Head of caudate nucleus (tissue), 42 donors: Measurements from ENCODE around the gene DNASE1L2.

ENCODE experiments used
- DNase-seq, 42 donors: peaks; one replicate each; pipeline versions ENCODE4 v3.0.0 to v3.0.0-alpha.2; 2020 to 2021; ENCODE audit warnings: mixed read lengths in 7 of 42
- intact Hi-C: fragments of 100-400 bp; cut with DNase I; formaldehyde crosslinking; loops from one replicate; pipeline ENCODE4 v1.15.0; 2022

The DNASE1L2 gene

DNA sequence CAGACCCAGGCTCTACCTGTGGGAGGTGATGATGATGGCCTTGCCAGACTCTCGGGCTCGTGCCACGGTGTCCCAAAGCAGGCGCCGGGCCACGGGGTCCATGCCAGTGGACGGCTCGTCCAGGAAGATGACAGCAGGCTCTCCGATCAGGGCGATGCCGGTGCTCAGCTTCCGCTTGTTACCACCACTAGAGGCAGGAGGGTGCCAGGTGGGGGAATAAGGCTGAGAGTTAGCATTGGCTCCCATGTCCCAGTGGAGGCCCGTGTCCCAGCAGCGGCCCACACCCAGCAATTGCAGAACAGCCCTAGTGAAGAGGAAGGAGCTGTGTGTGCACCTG lies 42.0 kb downstream of the DNASE1L2 start:
- intact Hi-C loops = no loop called here
- no peak for DNase-seq

DNA sequence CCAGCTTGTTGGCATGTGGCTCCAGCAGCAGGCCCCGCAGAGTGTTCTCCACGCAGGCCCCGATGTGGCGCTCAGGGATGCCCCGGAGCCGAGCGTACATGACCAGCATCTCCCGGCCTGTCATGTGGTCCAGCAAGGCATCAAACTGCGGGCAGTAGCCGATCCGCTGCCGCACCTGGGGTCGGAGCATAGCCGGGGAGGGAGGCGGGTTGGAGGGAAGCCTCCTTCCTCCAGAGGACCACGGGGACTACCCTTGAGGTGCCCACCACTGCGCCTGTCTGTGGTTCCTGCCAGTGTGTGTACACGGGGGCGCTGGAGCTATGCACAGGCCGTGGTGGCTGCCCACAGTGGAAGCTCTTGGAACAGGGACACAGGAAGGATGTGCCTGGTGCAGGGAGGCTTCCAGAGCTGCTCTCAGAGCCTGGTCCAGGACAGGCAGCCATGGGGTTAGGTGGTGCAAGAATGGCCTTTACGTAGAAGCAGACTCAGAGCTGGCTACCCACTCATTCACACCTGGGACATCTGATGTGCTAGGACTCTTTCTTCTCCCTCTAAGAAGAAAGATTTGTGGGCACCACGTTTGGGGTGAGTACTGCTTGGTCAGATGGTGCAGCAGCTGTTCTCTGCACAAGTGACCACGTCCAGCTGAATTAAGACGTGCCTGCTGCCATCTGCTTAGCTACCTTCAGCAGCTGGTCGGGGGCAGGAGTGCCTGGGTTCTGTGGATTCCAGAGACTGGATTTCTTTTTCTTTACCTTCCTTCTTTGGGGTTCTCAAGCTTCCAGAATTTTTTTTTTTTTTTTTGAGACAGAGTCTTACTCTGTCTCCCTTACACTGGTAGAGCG lies 42.9 kb downstream of the DNASE1L2 start:
- DNase-seq = no peak
- intact Hi-C loops = no loop called here

- intact Hi-C loops = no loop called here
- no peak for DNase-seq
These were observed 44.2 kb downstream of the DNASE1L2 start for GRCh38 chr16:2280461-2280860.

DNA sequence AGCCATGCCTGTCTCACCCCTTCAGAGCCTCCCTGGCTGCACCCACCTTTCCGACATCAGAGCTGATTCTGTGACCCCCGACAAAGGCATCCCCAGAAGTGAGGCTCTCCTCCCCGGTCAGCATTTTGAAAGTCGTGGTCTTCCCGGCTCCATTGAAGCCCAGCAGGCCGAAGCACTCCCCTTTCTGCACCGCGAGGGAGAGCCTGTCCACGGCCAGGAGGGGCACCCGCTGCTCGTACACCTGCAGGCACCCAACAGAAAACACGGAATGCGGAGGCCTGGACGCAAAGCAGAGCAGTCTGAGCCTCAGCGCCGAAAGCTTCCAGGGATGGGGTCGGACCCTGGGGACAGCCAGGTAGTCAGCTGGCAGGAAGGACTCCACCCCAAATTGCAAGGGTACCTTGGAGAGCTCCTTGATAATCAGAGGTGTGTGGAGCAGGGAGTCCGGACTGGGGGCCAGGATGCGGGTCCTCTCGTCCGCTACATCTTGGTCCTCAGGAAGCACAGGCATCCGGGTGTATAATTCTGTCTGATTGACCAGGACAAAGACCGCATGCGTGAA lies 44.8 kb downstream of the DNASE1L2 start:
- intact Hi-C loops = no loop called here
- DNase-seq = no peak

DNA sequence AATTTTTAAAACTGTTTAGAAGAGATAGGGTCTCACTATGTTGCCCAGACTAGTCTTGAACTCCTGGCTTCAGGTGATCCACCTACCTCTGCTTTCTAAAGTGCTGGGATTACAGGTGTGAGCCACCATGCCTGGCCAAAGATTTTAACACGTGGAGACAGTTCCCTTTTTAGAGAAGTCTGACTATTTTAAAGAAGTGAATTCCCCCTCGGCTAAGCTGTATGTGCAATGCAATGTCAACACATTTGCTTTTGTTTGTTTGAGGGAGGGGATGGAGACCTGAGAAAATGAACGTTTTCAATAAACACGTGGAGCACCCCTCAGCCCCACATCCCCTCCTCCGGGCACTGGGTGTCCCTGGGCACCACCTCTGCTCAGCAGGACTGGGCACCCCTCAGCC lies 46.0 kb downstream of the DNASE1L2 start:
- DNase-seq = no peak
- intact Hi-C loops = no loop called here

GRCh38 chr16:2282866-2283555 lies 46.8 kb downstream of the DNASE1L2 start:
- no peak for DNase-seq
- intact Hi-C loops = no loop called here

- no peak for DNase-seq
- intact Hi-C loops = no loop called here
These were observed 47.9 kb downstream of the DNASE1L2 start for GRCh38 chr16:2284001-2284770.

DNA sequence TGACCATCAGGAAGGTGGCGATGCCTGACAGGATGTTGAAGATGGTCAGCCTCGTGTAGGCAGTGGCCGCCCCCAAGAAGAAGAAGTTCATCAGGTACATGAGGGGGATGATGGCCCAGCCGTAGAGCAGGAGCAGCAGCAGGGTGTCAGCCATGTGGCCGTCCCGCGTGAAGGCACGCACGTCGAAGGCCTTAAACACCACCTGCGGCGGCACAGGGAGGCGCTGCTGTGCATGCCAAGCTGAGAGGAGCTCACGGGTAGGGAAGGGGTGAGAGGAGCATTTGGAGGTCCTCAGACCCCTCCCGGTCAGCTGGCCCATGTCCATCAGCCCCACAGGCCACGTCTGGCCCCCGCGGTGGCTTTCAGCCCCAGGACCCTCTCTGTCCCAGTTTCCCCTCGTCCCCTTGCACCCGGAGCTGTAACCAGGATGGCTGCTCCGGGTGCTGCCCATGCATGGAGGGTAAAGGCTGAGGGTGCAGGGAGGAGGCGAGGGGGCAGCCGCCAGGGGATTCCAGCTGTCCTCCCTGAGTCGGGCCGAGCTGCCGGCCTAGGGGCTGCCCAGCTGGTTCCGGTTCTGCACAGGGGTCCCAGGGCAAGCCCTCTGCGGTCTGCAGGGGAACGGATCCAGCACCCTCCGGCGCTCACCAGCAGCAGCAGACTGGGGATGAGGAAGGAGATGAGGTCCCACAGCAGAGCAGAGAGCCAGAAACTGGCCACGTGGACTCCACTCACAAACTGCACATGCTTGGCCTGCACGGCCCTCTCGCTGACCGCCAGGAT lies 48.7 kb downstream of the DNASE1L2 start:
- DNase-seq = no peak

DNA sequence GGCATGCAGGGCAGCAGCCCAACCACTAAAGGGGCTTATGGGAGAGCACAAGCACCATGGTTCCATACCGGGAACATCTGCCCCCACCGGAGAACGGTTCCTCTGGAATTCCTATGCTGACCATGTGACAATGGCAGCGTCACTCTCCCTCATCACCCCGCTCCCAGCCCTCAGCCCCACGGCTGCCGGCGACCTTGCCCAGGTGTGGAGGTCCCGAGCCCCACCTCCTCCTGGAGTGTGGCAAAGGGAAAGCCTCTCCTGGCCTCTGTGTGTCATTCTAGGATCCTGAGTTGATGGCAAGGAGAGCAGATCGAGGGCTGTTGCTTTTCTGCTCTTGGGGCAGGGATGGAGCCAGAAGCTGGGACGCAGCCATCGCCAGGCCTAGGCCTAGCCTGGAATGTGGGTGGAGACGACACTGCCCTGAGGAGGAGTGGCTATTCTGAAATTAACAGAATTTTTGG lies 49.5 kb downstream of the DNASE1L2 start:
- no peak for DNase-seq
- intact Hi-C loops = no loop called here

More for the DNA sequence above, 48.7 kb downstream of the DNASE1L2 start:
- intact Hi-C loops = no loop called here

DNA sequence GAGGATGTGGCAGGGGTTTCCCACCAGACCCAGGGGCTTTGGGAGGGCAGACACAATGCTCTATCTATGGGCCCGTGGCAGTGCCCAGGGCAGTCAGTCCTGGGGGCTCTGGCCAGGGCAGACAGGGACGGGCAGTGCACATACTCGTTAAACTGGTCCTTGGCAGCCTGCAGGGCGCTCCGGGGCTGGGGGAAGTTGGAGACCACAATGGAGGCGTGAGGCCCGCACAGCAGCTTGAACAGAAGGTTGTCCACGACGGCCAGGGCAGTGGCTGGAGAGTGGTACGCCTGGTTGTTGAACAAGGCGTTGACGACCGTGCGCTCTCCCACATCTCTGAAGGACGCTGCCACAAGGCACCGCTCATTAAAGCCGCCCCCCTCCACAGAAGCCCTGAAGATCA lies 50.3 kb downstream of the DNASE1L2 start:
- intact Hi-C loops = no loop called here
- no peak for DNase-seq

DNA sequence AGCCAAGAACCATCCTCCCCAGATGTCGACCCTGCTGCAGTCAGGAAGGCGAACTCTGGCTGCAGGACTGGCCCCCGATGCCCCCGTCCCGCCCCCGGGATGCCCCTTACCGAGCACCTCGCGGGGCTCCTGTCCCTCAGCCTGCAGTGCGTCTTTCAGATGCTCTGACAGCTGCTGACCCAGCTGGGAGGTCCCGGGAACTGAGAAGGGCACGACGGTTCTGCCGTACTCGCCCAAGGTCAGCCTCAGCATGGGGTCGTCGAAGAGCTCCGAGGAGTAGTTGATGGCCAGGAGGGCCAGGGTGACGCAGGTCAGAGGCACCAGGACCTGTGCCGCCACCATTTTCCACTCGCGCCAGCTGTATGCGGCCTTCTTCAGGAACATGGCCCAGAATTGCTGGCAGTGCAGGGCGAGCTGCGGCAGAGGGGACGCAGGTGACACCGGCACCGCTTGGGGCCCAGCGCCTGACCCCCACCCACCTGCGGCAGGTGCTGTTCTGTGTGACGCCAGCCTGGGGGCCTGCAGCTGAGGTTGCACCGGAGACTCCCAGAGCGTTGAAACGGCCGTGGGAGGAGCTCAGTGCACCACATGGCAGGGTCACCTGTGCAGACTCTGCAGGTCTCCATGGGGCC lies 51.8 kb downstream of the DNASE1L2 start:
- intact Hi-C loops = no loop called here

More for the DNA sequence above, 51.8 kb downstream of the DNASE1L2 start:
- no peak for DNase-seq
